HG02840 (cell line): Measurements from ENCODE around the gene ZNF100.
"Not testable (repeated sequence)": the region's sequence is repeated elsewhere in the genome, so short reads cannot be mapped to it uniquely, and the experiment has no call there.

Experiments used
- ATAC-seq: cut with Tn5 transposase; IDR thresholded peaks from one replicate; pipeline ENCODE4 v1.9.1; 2021; ENCODE audit warnings: mild to moderate bottlenecking, moderate library complexity, moderate number of reproducible peaks; ENCODE audit not compliant: unreplicated experiment, low FRiP score

The ZNF100 gene

DNA sequence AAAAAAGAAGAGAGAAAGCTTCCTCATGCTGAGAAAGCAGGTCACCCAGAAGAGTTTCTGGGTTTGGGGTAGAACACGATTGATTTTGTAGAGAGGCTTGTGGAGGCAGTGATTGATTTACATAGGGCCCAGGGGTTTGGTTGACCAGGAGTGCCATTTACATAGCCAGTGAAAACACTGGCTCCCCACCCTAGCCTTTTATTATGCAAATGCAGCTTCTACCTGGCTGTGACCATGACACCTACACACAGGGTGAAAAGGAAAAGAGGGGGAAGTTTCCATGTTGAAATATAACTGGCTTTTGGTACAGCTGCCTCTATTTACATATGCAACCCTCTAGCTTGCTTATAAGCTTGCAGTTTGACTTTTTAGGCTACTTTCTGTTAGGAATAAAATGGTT is 62.0 kb downstream of the ZNF100 start:
- ATAC-seq, result no peak

DNA sequence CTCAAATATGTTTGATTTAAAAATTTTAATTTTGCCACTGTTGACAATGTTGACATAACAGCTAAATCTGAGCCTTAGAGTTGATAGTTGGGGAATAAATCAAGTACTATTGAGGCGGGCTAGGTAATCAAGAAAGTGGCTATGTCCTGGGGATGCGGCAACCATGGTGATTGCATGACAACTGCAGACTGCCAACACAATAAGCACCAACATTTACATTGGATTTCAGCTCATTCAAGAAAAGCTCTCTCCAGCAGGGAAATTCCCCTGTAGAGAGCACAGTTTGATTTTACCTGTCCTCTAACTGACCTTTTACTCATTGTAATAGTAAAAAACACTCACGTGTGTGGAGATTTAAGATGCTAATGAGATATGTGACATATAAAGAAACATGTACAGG is 63.1 kb downstream of the ZNF100 start:
- ATAC-seq, result no peak

DNA sequence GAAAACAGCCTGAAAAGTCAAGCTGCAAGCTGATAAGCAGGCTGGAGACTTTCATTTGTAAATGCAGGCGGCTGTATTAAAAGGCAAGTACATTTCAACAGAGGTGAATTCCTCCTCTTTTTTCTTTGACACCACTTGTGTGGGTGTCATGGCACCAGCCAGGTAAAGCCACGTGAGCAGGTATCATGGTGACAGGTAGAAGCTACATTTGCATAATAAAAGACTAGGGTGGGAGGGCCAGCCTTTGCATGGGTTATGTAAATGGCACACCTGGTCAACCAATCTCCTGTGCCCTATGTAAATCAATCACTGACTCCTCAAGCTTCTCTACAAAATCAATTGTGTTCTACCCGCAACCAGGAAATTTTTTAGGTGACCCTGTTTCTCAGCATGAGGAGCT is 68.2 kb downstream of the ZNF100 start:
- ATAC-seq, result no peak

DNA sequence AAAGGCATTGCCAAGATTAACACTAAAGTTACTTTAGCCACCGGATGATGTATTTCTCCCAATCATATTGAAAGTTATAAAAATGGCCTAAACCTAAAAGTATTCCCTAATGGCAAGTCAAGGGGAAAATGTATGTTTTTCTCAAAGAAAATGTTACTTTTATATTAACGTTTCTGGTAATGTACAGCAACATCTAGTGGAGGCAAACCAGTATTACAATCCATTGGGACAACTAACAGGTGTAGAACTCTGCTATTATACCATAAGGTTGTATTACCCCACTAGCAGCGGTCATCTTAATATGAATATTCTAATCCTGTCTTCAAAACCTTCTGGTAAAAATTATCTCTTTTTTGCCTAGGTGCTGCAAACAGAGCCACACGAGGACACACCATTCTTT is 69.2 kb downstream of the ZNF100 start:
- no peak for ATAC-seq

DNA sequence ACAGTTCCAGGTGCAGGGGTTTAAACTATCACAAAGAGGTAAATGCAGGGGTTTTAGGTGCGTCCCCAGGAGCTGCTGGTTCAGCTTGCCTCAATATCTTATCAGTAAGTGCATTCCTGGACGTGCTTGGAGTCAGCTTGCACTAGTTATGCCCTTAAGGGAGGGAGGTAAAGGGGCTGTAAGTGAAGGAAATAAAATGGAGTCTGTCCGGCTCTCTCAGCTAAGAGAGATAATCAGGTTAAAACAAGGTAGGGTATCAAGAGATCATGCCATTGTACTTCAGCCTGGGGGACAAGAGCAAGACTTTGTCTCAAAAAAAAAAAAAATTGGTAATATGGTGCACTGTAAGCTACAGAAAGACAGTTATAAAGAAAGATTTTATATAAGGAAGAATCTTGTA is 69.7 kb downstream of the ZNF100 start:
- no peak for ATAC-seq

DNA sequence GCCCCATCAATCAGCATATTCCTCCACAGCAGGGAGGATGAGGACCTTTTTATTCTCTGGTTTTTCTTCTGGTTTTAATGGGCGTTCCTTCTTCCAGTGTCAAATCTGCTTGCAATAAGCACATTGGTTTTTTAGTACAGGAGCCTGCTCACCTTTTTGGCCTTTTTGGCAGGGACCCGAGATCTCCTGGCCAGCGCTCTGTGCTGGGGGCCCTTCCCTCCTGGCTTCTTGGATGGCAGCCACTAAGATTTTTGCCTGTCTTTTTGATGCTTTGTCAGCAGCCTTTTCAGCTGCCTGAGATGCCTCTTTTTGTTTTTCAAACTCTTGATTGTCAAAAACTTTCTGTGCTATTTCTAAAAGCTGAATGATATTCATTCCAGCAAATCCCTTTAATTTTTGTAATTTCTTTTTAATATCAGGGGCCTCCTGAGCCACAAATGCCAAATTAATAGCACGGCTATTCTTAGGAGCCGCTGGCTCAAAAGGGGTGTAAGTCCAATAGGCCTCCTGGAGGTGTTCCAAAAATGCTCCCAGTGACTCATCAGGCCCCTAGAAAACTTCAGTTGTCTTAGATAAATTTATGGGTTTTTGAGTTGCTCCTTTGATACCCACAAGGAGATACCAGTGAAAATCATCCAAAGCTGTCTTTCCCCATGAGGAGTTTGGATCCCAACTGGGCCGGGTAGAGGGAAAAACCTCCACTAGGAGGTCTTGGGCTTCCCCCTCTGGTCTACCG is 73.0 kb downstream of the ZNF100 start:
- ATAC-seq, result no peak

DNA sequence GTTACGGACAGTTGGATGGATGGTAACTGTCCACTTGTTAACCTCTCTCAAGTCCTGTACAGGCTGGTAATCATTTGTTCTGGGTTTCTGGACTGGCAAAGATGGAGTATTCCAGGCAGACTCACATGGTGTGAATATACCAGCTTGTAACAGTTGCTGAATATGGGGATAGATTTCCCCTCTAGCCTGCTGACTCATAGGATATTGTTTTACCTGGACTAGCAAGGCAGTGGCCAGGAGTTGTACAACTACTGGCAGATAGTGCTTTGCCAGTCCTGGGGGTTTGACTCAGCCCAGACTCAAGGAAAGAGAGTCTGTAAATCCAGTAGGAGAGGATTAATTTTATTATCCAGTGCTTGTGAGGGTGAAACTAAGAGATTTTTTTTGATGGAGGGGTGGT is 74.0 kb downstream of the ZNF100 start:
- no peak for ATAC-seq

GRCh38 chr19:21691661-21692060 is 75.7 kb downstream of the ZNF100 start:
- no peak for ATAC-seq

DNA sequence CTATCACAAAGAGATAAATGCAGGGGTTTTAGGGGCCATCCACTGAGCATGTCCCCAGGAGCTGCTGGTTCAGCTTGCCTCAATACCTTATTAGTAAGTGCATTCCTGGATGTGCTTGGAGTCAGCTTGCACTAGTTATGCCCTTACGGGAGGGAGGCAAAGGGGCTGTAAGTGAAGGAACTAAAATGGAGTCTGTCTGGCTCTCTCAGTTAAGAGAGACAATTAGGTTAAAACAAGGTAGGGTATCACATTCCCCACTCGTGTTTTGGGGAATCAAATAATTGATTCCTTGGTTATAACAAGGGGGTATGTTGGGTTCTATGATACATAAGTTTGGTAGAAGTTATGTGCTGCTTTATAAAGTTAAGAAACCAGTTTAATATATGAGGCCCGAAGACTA is 78.9 kb downstream of the ZNF100 start:
- no peak for ATAC-seq

DNA sequence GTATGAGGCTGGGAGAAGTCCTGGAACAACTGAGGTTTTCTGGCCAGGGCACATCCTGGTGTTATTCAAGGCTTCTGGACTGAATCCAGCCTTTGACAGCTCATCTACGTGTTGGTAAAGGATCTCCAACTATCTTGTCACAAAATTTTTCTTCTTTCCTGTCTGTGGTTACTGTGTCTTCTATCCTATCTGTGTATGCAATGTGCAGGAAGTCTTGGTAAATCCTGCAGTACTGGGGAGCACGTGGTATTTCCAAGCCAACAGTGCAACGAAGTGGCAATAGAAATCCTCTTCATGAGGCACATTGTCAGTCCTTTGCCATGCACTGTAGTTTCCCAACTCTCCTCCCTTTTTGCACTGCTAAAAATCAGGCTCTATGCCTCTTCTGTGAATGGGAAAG is 86.7 kb downstream of the ZNF100 start:
- no peak for ATAC-seq

DNA sequence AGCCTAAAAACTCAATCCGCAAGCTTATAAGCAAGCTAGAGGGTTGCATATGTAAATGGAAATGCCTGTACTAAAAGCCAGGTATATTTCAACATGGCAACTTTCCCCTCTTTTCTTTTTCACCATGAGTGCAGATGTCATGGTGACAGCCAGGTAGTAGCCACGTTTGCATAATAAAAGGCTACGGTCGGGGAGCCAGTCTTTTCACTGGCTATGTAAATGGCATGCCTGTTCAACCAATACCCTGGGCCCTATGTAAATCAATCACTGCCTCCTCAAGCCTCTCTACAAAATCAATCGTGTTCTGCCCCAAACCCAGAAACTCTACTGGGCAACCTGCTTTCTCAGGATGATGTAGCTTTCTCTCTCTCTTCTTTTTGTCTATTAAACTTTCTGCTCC is 87.4 kb downstream of the ZNF100 start:
- no peak for ATAC-seq

DNA sequence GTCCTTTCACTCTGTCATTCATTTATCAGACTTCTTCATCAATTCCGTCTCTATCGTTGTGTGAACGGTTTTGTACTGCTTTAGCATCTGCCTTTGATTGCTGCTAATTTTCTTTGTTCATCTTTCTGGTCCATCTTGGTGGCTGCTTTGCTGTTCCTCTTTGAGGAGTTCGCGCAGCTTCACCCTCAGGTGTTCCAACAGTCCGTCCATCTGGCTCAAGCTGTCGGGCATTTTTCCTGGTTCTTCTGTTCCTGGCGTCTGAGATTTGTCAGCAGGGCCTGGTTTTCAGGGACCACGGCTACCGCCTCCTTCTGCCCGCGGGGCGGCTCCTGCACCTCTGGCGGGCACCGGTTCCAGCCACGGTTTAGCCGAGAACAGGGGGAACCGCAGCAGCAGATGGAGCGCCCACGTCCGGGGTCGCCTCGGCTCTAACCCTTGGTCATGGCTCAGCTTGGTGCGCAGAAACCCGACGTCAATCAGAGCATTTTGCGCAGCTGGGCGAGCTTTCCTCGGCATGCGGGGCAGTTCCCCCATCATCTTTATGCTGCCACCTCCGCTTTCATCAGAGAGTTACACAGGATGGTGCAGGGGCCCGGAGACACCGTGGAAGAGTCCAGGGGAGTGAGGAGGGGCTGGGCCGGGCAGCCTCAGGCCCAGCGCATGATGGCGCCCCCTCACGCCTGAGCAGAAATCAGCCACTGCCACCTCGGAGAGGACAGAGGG is 89.5 kb downstream of the ZNF100 start:
- ATAC-seq, result no peak

DNA sequence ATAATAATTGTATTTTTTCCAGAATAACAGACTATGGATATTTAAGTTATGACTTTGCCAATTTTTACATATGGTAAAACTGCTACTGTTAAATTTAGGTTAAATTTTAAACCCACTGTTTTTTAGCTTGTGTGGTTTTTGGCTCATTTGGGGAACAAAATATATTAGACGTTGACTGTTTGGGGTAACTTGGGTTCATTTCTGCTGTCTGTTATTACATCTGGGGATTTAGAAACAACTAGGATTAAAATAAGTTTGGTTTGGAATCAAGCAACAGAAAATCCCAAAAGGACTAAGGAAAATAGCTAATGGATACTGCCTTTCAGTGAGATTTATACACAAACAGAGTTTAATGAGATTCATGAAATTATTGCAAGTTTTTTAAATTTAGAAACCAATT is 92.9 kb downstream of the ZNF100 start:
- ATAC-seq, result no peak

GRCh38 chr19:21673479-21673878 is 93.9 kb downstream of the ZNF100 start:
- ATAC-seq, result not testable (repeated sequence)
